Measurements from ENCODE around the gene PNPLA2.

PNPLA2 gene

DNA sequence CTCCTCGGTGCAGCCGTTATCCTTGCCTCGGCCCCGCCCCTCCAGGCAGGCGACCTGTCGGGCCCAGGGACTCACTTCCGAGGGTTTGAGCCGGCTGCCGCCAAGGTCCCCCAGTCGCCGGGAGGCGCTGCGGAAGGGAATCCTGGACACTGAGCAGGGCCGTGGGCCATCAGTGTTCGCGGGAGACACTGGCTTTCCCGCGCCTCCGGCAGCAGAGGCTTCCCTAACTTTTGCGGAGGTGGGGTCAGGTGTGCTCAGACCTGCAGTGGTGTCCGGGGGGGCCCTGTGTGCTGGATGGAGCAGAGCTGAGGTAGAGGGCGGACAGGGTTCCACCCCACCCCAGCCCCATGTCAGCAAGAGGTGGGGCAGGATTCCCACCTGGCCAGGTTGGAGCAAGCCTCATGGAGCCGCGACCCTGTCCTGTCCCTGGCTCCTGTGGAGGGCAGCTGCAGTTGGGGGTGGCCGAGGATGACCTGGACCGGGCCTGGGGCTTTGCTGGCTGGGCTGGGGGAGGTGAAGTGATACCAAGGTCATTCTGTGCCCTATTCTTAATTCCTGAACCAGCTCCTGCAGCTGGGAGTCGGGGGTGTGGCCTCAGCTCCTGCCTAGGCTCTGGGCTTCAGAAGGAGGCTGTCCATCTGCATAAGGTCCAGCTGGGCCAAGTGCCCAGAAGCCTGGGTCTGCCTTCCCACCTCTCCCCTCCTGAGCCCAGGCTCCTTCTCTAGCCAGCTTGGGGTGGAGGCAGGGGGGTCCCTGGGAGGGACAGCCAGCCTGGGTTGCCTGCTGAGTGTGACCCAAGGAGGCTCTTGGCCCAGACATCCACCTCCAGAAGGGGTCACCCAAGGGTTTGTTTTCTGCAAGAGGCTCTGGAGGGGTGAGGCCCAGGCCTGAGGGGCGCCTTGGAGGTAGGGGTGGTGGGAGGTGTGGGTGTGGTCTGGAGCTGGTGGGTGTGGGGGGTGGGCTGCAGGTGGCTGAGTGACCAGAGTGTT lies 32.4 kb downstream of the PNPLA2 start:
- Histone ChIP-seq H3K36me3 (ENCODE audit: control insufficient read depth, insufficient read depth, low read length) (no peaks in the 10 kb centered on the region), H3K27me3 (ENCODE audit: control insufficient read depth, insufficient read depth, low read length) (peaks cover 4% of the 10 kb centered on the region), H3K4me3 (ENCODE audit: low read length) (no peak overlapping the region), H3K27ac (ENCODE audit: low read depth, low read length) (no peak overlapping the region), H3K9ac (ENCODE audit: low read length) (no peak overlapping the region), H3K4me1 (ENCODE audit: control insufficient read depth, insufficient read depth, low read length) (no peaks in the 10 kb centered on the region)

DNA sequence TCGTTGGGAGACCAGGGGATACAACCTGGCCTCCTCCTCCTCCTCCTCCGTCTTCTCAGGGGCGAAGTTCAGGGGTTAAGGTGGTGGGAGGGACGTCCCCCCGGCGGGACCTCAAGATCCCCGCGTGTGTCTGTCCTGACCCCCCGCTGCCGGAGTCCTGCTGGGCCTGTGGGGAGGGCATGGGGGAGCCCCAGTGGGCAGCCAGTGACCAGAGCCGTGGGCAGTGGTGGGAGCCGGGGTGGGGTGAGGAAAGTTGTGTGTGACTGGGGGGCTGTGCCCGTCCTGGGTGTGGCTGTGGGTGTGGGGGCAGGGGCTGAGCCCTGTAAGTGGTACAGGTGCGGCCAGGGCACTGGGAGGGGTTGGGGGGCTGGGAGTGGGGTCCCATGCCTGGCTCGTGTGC lies 34.0 kb downstream of the PNPLA2 start:
- Histone ChIP-seq H3K4me1 (ENCODE audit: control insufficient read depth, insufficient read depth, low read length) (no peaks in the 10 kb centered on the region), H3K27ac (ENCODE audit: low read depth, low read length) (no peak overlapping the region), H3K36me3 (ENCODE audit: control insufficient read depth, insufficient read depth, low read length) (no peaks in the 10 kb centered on the region), H3K4me3 (ENCODE audit: low read length) (no peak overlapping the region), H3K27me3 (ENCODE audit: control insufficient read depth, insufficient read depth, low read length) (peaks cover 4% of the 10 kb centered on the region), H3K9ac (ENCODE audit: low read length) (no peak overlapping the region)

- H3K9ac ChIP-seq (ENCODE audit: low read length): no peak overlapping the region
- H3K4me1 ChIP-seq (ENCODE audit: control insufficient read depth, insufficient read depth, low read length): no peaks in the 10 kb centered on the region
- no peaks in the 10 kb centered on the region for H3K27me3 ChIP-seq (ENCODE audit: control insufficient read depth, insufficient read depth, low read length)
- H3K36me3 ChIP-seq (ENCODE audit: control insufficient read depth, insufficient read depth, low read length): no peaks in the 10 kb centered on the region
- no peak overlapping the region for H3K4me3 ChIP-seq (ENCODE audit: low read length)
- no peak overlapping the region for H3K27ac ChIP-seq (ENCODE audit: low read depth, low read length)
These were observed 35.2 kb downstream of the PNPLA2 start for GRCh38 chr11:853682-854448.

DNA sequence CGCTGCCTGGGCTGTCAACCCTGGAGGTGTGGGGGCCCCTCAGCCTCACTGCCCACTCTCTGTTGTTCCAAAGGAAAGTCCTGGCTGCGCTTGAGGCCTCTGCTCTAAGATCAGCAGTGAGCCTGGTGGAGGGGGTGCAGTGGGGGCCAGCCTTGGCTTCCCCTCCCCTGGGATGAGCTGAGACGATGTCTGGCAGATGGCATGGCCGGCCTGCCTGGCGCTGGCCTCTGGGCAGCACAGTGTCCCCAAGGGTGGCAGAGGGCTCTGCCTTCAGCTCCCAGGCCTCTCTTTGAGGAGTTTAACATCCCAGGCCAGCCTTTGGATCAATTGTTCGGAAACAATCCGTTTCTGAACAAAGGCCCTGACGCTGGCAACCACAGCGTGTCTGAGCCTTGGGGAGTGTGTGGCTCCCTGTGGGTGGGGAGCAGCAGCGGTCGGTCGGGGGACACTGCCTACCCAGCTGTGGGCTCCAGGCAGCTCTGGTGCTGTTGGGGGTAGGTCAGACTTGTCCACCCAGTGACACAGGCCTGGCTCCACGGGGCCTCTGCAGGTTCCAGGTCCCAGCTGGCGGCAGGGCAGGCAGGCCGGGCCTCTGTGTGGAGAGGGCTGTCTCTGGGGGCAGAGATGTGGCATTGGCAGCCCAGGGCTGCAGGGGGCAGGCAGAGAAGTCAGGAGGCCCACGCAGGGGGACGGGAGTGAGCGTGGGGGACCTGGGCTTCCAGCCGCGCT lies 36.1 kb downstream of the PNPLA2 start:
- H3K27me3 ChIP-seq (ENCODE audit: control insufficient read depth, insufficient read depth, low read length): no peaks in the 10 kb centered on the region
- H3K9ac ChIP-seq (ENCODE audit: low read length): no peak overlapping the region
- no peaks in the 10 kb centered on the region for H3K4me1 ChIP-seq (ENCODE audit: control insufficient read depth, insufficient read depth, low read length)
- no peak overlapping the region for H3K27ac ChIP-seq (ENCODE audit: low read depth, low read length)
- H3K36me3 ChIP-seq (ENCODE audit: control insufficient read depth, insufficient read depth, low read length): no peaks in the 10 kb centered on the region
- no peak overlapping the region for H3K4me3 ChIP-seq (ENCODE audit: low read length)

GRCh38 chr11:855330-855674 lies 36.6 kb downstream of the PNPLA2 start:
- no peaks in the 10 kb centered on the region for H3K27me3 ChIP-seq (ENCODE audit: control insufficient read depth, insufficient read depth, low read length)
- no peaks in the 10 kb centered on the region for H3K36me3 ChIP-seq (ENCODE audit: control insufficient read depth, insufficient read depth, low read length)
- no peak overlapping the region for H3K9ac ChIP-seq (ENCODE audit: low read length)
- H3K4me1 ChIP-seq (ENCODE audit: control insufficient read depth, insufficient read depth, low read length): peaks cover 3% of the 10 kb centered on the region
- H3K4me3 ChIP-seq (ENCODE audit: low read length): no peak overlapping the region
- no peak overlapping the region for H3K27ac ChIP-seq (ENCODE audit: low read depth, low read length)

DNA sequence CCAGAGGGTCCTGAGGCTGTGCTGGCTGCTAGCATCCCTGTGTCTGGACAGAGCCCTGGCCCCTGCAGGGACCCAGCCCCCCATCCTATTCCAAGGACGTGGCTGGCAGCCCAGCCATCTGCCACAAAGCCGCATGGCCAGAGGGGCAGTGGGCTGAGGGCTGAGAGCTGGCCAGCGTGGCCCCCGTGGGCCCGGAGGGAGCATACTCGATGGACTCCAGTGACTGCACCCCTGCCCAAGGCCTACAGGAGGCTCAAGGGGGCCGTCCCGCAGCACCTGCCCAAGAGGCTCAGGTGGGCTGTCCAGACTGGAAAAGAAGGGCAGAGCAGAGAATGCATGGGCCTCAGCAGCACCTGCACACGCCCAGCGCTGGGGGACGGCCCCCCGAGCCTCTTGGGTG lies 37.1 kb downstream of the PNPLA2 start:
- H3K4me3 ChIP-seq (ENCODE audit: low read length): no peak overlapping the region
- H3K27ac ChIP-seq (ENCODE audit: low read depth, low read length): no peak overlapping the region
- H3K4me1 ChIP-seq (ENCODE audit: control insufficient read depth, insufficient read depth, low read length): peaks cover 4% of the 10 kb centered on the region
- H3K36me3 ChIP-seq (ENCODE audit: control insufficient read depth, insufficient read depth, low read length): no peaks in the 10 kb centered on the region
- no peaks in the 10 kb centered on the region for H3K27me3 ChIP-seq (ENCODE audit: control insufficient read depth, insufficient read depth, low read length)
- no peak overlapping the region for H3K9ac ChIP-seq (ENCODE audit: low read length)

DNA sequence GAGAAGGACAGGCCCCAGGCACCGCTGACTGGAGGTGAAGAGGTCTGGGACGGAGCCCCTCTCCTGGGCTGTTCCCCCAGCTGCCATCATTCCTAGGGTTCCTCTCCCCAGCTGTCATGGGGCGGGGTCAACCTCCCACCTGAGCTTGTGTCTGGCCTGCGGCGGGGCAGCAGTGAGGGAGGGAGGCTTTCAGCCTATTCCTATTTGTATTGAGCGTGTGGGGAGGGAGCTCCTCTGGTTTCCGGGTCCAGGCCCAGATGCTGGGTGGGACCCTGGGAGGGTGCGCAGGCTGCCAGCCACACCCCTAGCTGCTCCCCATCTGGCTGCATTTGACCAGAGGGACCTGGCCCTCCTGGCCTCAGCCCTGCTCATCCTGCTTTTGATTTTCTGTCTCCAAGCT lies 37.7 kb downstream of the PNPLA2 start:
- Histone ChIP-seq H3K36me3 (ENCODE audit: control insufficient read depth, insufficient read depth, low read length) (no peaks in the 10 kb centered on the region), H3K27ac (ENCODE audit: low read depth, low read length) (no peak overlapping the region), H3K27me3 (ENCODE audit: control insufficient read depth, insufficient read depth, low read length) (no peaks in the 10 kb centered on the region), H3K9ac (ENCODE audit: low read length) (no peak overlapping the region), H3K4me3 (ENCODE audit: low read length) (no peak overlapping the region), H3K4me1 (ENCODE audit: control insufficient read depth, insufficient read depth, low read length) (peaks cover 4% of the 10 kb centered on the region)

GRCh38 chr11:858053-858761 lies 39.5 kb downstream of the PNPLA2 start:
- Histone ChIP-seq H3K27ac (ENCODE audit: low read depth, low read length) (no peak overlapping the region), H3K4me1 (ENCODE audit: control insufficient read depth, insufficient read depth, low read length) (peaks cover 4% of the 10 kb centered on the region), H3K36me3 (ENCODE audit: control insufficient read depth, insufficient read depth, low read length) (no peaks in the 10 kb centered on the region), H3K27me3 (ENCODE audit: control insufficient read depth, insufficient read depth, low read length) (peaks cover 4% of the 10 kb centered on the region), H3K4me3 (ENCODE audit: low read length) (no peak overlapping the region), H3K9ac (ENCODE audit: low read length) (no peak overlapping the region)

- Histone ChIP-seq H3K4me1 (ENCODE audit: control insufficient read depth, insufficient read depth, low read length) (peaks cover 4% of the 10 kb centered on the region), H3K36me3 (ENCODE audit: control insufficient read depth, insufficient read depth, low read length) (no peaks in the 10 kb centered on the region), H3K27ac (ENCODE audit: low read depth, low read length) (no peak overlapping the region), H3K9ac (ENCODE audit: low read length) (no peak overlapping the region), H3K27me3 (ENCODE audit: control insufficient read depth, insufficient read depth, low read length) (peaks cover 4% of the 10 kb centered on the region), H3K4me3 (ENCODE audit: low read length) (no peak overlapping the region)
These were observed 40.1 kb downstream of the PNPLA2 start for GRCh38 chr11:858762-859339.

DNA sequence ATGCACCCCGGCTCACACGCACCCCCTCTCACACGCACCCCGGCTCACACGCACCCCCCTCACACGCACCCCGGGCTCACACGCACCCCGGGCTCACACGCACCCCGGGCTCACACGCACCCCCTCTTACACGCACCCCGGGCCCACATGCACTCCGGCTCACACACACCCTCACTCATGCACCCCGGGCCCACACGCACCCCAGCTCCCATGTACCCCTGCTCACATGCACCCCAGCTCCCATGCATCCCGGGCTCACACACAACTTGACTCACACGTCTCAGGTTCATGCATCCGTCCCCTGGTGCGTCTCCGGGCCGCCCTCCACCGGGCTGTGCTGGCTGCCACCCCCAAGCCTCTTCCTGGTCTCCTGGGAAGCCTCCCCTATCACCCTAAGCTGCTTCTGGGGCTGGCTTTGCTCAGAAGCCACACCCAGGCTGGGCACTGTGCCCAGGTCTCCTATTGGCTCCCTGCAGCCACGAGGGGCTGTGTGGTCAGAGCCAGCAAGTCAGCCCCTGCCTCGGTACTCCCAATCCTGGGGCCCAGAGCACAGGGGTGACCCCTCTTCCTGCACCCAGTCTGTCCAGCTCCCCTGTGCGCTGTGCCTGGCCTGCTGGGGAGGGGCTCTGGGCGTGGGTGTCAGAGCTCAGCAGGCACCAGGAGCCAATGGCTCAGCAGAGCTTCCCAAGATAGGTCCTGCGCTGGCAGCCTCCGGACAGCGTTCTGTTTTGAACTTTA lies 40.8 kb downstream of the PNPLA2 start:
- peak overlapping the region; percentile 48 for H3K27ac ChIP-seq (ENCODE audit: low read depth, low read length)
- H3K27me3 ChIP-seq (ENCODE audit: control insufficient read depth, insufficient read depth, low read length): peaks cover 4% of the 10 kb centered on the region
- H3K4me3 ChIP-seq (ENCODE audit: low read length): peak overlapping the region; percentile 45
- no peak overlapping the region for H3K9ac ChIP-seq (ENCODE audit: low read length)
- peaks cover 4% of the 10 kb centered on the region for H3K4me1 ChIP-seq (ENCODE audit: control insufficient read depth, insufficient read depth, low read length)
- no peaks in the 10 kb centered on the region for H3K36me3 ChIP-seq (ENCODE audit: control insufficient read depth, insufficient read depth, low read length)

All from rectal smooth muscle tissue (tissue), 1 donor.